Suprapubic skin (tissue), 4 donors: ENCODE measurements around the gene PPP1R27. TPM values are rescaled to one million over a fixed set of nuclear protein-coding genes. Genes with fewer than 3 reads are reported as not detected.
A peak's percentile ranks its signal among the peaks of the same experiment; 100 is the strongest.

ENCODE experiments used
- DNase-seq, 2 donors: peaks; one replicate each; pipeline ENCODE4 v3.0.0-alpha.2; 2019; ENCODE audit warnings: low spot score in 2 of 2
- H3K27ac ChIP-seq: fragments of 200-600 bp; sonication (generic); one replicate; pipeline ENCODE4 v1.5.1; 2019
- H3K27me3 ChIP-seq: fragments of 200-600 bp; sonication (generic); one replicate; pipeline ENCODE4 v1.5.1; 2019
- H3K36me3 ChIP-seq: fragments of 200-600 bp; sonication (generic); one replicate; pipeline ENCODE4 v1.5.1; 2019
- H3K4me1 ChIP-seq: fragments of 200-600 bp; sonication (generic); one replicate; pipeline ENCODE4 v1.5.1; 2019
- H3K4me3 ChIP-seq: fragments of 200-600 bp; sonication (generic); one replicate; pipeline ENCODE4 v1.5.1; 2019; ENCODE audit warnings: mild to moderate bottlenecking
- H3K9me3 ChIP-seq: fragments of 200-600 bp; sonication (generic); one replicate; pipeline ENCODE4 v1.5.1; 2019
- CTCF ChIP-seq, 2 donors: fragments of 200-600 bp in 1 of 2; fragments of 450-650 bp in 1 of 2; sonication (generic) in 1 of 2; IDR thresholded peaks; one replicate each; pipeline ENCODE4 v1.5.1; 2016 to 2019; ENCODE audit warnings: antibody characterized with exemption in 2 of 2, mild to moderate bottlenecking in 1 of 2, moderate library complexity in 1 of 2
- EP300 ChIP-seq: sonication (generic); formaldehyde crosslinking; IDR thresholded peaks from one replicate; pipeline ENCODE4 v1.6.1; 2017; ENCODE audit warnings: antibody characterized with exemption
- POLR2A ChIP-seq, 2 donors: fragments of 450-650 bp; IDR thresholded peaks; one replicate each; pipeline ENCODE4 v1.6.1; 2017; ENCODE audit warnings: antibody characterized with exemption in 2 of 2, mild to moderate bottlenecking in 2 of 2, moderate library complexity in 2 of 2
- POLR2AphosphoS5 ChIP-seq, 3 donors: sonication (generic); formaldehyde crosslinking; IDR thresholded peaks; one replicate each; pipeline ENCODE4 v1.6.1; 2017; ENCODE audit warnings: antibody characterized with exemption in 3 of 3
- WGBS: methylation state at CpG from one replicate; pipeline ENCODE4 v1.1.5; 2018; 5-methylcytosine and 5-hydroxymethylcytosine counted together
- total RNA-seq, 4 donors: library from RNA; depleted of rRNA; stranded (reverse); fragments of >200 nt; gene quantifications; one replicate each; pipeline ENCODE4 v1.1.0, GENCODE V29; 2016

PPP1R27 gene
- total RNA-seq, 4 donors from 2014 or later, result 1.3 TPM; not detected in 3

- H3K9me3 ChIP-seq, result no peaks in the 10 kb centered on the region
- H3K27ac ChIP-seq, result no peak overlapping the region
- WGBS, result 96% methylated on average over 8 of the region's 14 CpGs
- no peaks in the 10 kb centered on the region for H3K27me3 ChIP-seq
- TF ChIP-seq POLR2AphosphoS5 (IDR thresholded peaks at IDR 0.05) (no peak), EP300 (no peak), CTCF (IDR thresholded peaks at IDR 0.05) (no peak), POLR2A (IDR thresholded peaks at IDR 0.05) (no peak)
- H3K4me1 ChIP-seq, result peaks cover 35% of the 10 kb centered on the region
- DNase-seq, result no peak
- H3K36me3 ChIP-seq, result peaks cover 65% of the 10 kb centered on the region
- no peak overlapping the region for H3K4me3 ChIP-seq
These were observed 9.5 kb upstream of the PPP1R27 start for GRCh38 chr17:81844327-81844851.

- 93% methylated on average over 28 of the region's 30 CpGs for WGBS
- H3K4me1 ChIP-seq, result peaks cover 41% of the 10 kb centered on the region
- DNase-seq, result no peak
- H3K9me3 ChIP-seq, result no peaks in the 10 kb centered on the region
- no peak overlapping the region for H3K4me3 ChIP-seq
- H3K36me3 ChIP-seq, result peaks cover 60% of the 10 kb centered on the region
- TF ChIP-seq EP300, result no peak
- no peak for TF ChIP-seq POLR2A (IDR thresholded peaks at IDR 0.05)
- no peak for TF ChIP-seq POLR2AphosphoS5 (IDR thresholded peaks at IDR 0.05)
- TF ChIP-seq CTCF (IDR thresholded peaks at IDR 0.05), result no peak
- no peaks in the 10 kb centered on the region for H3K27me3 ChIP-seq
- no peak overlapping the region for H3K27ac ChIP-seq
These were observed 9.0 kb upstream of the PPP1R27 start for GRCh38 chr17:81843713-81844326.

GRCh38 chr17:81842725-81843504 is 8.1 kb upstream of the PPP1R27 start:
- no peak for TF ChIP-seq CTCF (IDR thresholded peaks at IDR 0.05)
- no peak for TF ChIP-seq POLR2AphosphoS5 (IDR thresholded peaks at IDR 0.05)
- no peak for TF ChIP-seq EP300
- no peak for TF ChIP-seq POLR2A (IDR thresholded peaks at IDR 0.05)
- H3K36me3 ChIP-seq, result peaks cover 52% of the 10 kb centered on the region
- H3K9me3 ChIP-seq, result no peaks in the 10 kb centered on the region
- H3K4me3 ChIP-seq, result no peak overlapping the region
- DNase-seq, result no peak
- 53% methylated on average over 21 of the region's 21 CpGs for WGBS
- peaks cover 44% of the 10 kb centered on the region for H3K4me1 ChIP-seq
- H3K27me3 ChIP-seq, result no peaks in the 10 kb centered on the region
- peak overlapping the region; percentile 92 for H3K27ac ChIP-seq

GRCh38 chr17:81842378-81842724 is 7.5 kb upstream of the PPP1R27 start:
- peak overlapping the region; percentile 92 for H3K27ac ChIP-seq
- peaks cover 46% of the 10 kb centered on the region for H3K36me3 ChIP-seq
- H3K4me3 ChIP-seq, result no peak overlapping the region
- H3K9me3 ChIP-seq, result no peaks in the 10 kb centered on the region
- peaks cover 44% of the 10 kb centered on the region for H3K4me1 ChIP-seq
- H3K27me3 ChIP-seq, result no peaks in the 10 kb centered on the region
- no peak for DNase-seq
- WGBS, result 88% methylated on average over 11 of the region's 11 CpGs
- no peak for TF ChIP-seq POLR2A (IDR thresholded peaks at IDR 0.05)
- no peak for TF ChIP-seq EP300
- no peak for TF ChIP-seq POLR2AphosphoS5 (IDR thresholded peaks at IDR 0.05)
- no peak for TF ChIP-seq CTCF (IDR thresholded peaks at IDR 0.05)

- DNase-seq, result no peak
- H3K27ac ChIP-seq, result peak overlapping the region; percentile 92
- H3K27me3 ChIP-seq, result no peaks in the 10 kb centered on the region
- no peaks in the 10 kb centered on the region for H3K9me3 ChIP-seq
- H3K4me3 ChIP-seq, result peak overlapping the region; percentile 15
- H3K4me1 ChIP-seq, result peaks cover 44% of the 10 kb centered on the region
- 71% methylated on average over 8 of the region's 15 CpGs for WGBS
- TF ChIP-seq EP300 (no peak), CTCF (IDR thresholded peaks at IDR 0.05) (no peak), POLR2AphosphoS5 (IDR thresholded peaks at IDR 0.05) (no peak), POLR2A (IDR thresholded peaks at IDR 0.05) (no peak)
- H3K36me3 ChIP-seq, result peaks cover 41% of the 10 kb centered on the region
These were observed 7.0 kb upstream of the PPP1R27 start for GRCh38 chr17:81841866-81842265.
